PFSK-1 (cell line): ENCODE results near the gene ZNF394.

Experiments
- POLR2AphosphoS5 ChIP-seq: IDR thresholded peaks from 2 replicates; pipeline ENCODE4 v1.6.1; 2012; ENCODE audit warnings: low read depth, mild to moderate bottlenecking, control low read depth, low read length, moderate library complexity
- SIN3A ChIP-seq: IDR thresholded peaks from 2 replicates; pipeline ENCODE4 v1.6.1; 2012; ENCODE audit warnings: mild to moderate bottlenecking, low read length, moderate library complexity, borderline replicate concordance; ENCODE audit not compliant: insufficient read depth
- TAF1 ChIP-seq: IDR thresholded peaks from 2 replicates; pipeline ENCODE4 v1.6.1; 2012; ENCODE audit warnings: low read length, control low read depth, borderline replicate concordance; ENCODE audit not compliant: insufficient read depth
- TF ChIP-seq, protein P1 (sequence below), 2 experiments: IDR thresholded peaks; 2 replicates each; pipeline versions ENCODE4 v1.6.1 to v1.8.0; 2011 to 2012; ENCODE audit warnings: low read depth in 2 of 2, low read length in 2 of 2, control low read depth in 1 of 2, inconsistent platforms in 1 of 2, mild to moderate bottlenecking in 1 of 2, moderate library complexity in 1 of 2; ENCODE audit not compliant: insufficient read depth in 1 of 2

DNA sequence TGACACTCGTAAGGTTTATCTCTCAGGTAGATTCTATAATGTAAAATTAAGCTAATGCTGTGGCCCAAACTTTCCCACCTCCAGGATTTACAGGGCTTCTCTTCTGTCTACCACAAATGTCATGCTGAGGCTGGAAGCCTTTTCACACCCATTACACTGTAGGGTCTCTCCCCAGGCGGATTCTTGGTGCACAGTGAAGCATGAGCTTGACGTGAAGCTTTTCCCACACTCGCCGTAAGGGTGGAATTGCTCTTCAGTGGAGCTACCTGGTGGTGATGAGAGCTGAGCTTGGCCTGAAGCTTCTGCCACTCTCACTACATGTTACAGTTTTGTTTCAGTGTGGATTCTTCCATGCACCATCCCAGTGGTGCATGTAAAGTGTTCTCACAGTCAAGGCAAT, 40.5 kb upstream of the ZNF394 start:
- TF ChIP-seq SIN3A (no peak), POLR2AphosphoS5 (no peak), TAF1 (no peak)
- TF ChIP-seq, protein P1, sequence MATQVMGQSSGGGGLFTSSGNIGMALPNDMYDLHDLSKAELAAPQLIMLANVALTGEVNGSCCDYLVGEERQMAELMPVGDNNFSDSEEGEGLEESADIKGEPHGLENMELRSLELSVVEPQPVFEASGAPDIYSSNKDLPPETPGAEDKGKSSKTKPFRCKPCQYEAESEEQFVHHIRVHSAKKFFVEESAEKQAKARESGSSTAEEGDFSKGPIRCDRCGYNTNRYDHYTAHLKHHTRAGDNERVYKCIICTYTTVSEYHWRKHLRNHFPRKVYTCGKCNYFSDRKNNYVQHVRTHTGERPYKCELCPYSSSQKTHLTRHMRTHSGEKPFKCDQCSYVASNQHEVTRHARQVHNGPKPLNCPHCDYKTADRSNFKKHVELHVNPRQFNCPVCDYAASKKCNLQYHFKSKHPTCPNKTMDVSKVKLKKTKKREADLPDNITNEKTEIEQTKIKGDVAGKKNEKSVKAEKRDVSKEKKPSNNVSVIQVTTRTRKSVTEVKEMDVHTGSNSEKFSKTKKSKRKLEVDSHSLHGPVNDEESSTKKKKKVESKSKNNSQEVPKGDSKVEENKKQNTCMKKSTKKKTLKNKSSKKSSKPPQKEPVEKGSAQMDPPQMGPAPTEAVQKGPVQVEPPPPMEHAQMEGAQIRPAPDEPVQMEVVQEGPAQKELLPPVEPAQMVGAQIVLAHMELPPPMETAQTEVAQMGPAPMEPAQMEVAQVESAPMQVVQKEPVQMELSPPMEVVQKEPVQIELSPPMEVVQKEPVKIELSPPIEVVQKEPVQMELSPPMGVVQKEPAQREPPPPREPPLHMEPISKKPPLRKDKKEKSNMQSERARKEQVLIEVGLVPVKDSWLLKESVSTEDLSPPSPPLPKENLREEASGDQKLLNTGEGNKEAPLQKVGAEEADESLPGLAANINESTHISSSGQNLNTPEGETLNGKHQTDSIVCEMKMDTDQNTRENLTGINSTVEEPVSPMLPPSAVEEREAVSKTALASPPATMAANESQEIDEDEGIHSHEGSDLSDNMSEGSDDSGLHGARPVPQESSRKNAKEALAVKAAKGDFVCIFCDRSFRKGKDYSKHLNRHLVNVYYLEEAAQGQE (IDR thresholded peaks at IDR 0.05; ENCODE audit: insufficient read depth in 1 of 2, low read depth in 2 of 2, low read length in 2 of 2): no peak
